ENCODE measurements around the gene MAK.
"Not testable (repeated sequence)": the region's sequence is repeated elsewhere in the genome, so short reads cannot be mapped to it uniquely, and the experiment has no call there.

DNA sequence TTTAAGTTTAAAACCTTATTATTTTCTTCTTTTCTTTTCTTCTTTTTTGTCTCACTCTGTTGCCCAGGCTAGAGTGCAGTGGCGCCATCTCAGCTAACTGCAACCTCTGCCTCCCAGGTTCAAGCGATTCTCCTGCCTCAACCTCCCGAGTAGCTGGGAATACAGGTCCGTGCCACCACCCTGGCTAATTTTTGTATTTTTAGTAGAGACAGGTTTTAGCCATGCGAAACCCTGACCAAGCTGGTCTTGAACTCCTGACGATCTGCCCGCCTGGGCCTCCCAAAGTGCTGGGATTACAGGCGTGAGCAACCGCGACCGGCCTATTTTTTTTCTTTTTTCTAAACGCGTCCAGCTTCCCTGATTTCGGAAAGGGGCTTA is 43.9 kb upstream of the MAK start:
- TF ChIP-seq, protein P1, sequence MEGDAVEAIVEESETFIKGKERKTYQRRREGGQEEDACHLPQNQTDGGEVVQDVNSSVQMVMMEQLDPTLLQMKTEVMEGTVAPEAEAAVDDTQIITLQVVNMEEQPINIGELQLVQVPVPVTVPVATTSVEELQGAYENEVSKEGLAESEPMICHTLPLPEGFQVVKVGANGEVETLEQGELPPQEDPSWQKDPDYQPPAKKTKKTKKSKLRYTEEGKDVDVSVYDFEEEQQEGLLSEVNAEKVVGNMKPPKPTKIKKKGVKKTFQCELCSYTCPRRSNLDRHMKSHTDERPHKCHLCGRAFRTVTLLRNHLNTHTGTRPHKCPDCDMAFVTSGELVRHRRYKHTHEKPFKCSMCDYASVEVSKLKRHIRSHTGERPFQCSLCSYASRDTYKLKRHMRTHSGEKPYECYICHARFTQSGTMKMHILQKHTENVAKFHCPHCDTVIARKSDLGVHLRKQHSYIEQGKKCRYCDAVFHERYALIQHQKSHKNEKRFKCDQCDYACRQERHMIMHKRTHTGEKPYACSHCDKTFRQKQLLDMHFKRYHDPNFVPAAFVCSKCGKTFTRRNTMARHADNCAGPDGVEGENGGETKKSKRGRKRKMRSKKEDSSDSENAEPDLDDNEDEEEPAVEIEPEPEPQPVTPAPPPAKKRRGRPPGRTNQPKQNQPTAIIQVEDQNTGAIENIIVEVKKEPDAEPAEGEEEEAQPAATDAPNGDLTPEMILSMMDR (IDR thresholded peaks at IDR 0.05): not testable (repeated sequence)
- TF ChIP-seq EZH2 (IDR thresholded peaks at IDR 0.05; ENCODE audit: borderline replicate concordance, insufficient read depth, low read depth, low read length, poor library complexity, severe bottlenecking): not testable (repeated sequence)
